K562 (cell line): ENCODE results near the gene NOTO. TPM values are rescaled to one million over a fixed set of nuclear protein-coding genes. Genes with fewer than 3 reads are reported as not detected.

ENCODE experiments used
- EGR1 ChIP-seq: fragments of 450-650 bp; conservative IDR thresholded peaks from 2 replicates; pipeline ENCODE4 v1.6.1; 2017; ENCODE audit warnings: mild to moderate bottlenecking
- GABPA ChIP-seq: fragments of 200-800 bp; sonication (Bioruptor generic); conservative IDR thresholded peaks from 2 replicates; pipeline ENCODE4 v1.6.1; 2016; ENCODE audit warnings: low read depth, missing genetic modification characterization, missing compliant biosample characterization
- HCFC1 ChIP-seq: IDR thresholded peaks from 2 replicates; pipeline ENCODE4 v1.6.1; 2012; ENCODE audit warnings: low read depth, low read length, improper control_type of control experiment
- MAZ ChIP-seq, 2 experiments: fragments of 450-650 bp in 1 of 2; sonication (generic) in 1 of 2; formaldehyde crosslinking; IDR thresholded peaks in 1 of 2; conservative IDR thresholded peaks in 1 of 2; 2 replicates each; pipeline versions ENCODE4 v1.4.0 to v1.5.0; 2020; ENCODE audit warnings: mild to moderate bottlenecking in 1 of 2, missing genetic modification reagents in 1 of 2
- NFIC ChIP-seq: fragments of 450-650 bp; IDR thresholded peaks from 2 replicates; pipeline ENCODE4 v1.6.1; 2017; ENCODE audit warnings: mild to moderate bottlenecking, inconsistent platforms
- NR2C2 ChIP-seq, 2 experiments: fragments of 200-800 bp in 1 of 2; sonication (Bioruptor generic) in 1 of 2; sonication (generic) in 1 of 2; formaldehyde crosslinking in 1 of 2; IDR thresholded peaks; 2 replicates each; pipeline versions ENCODE4 v1.6.1 to v1.8.0; 2016 to 2022; ENCODE audit warnings: mild to moderate bottlenecking in 1 of 2, missing compliant biosample characterization in 1 of 2, missing genetic modification characterization in 1 of 2, missing genetic modification reagents in 1 of 2
- SAFB ChIP-seq: fragments of 200-400 bp; formaldehyde crosslinking; IDR thresholded peaks from 2 replicates; pipeline ENCODE4 v1.6.1; 2017; ENCODE audit warnings: low read depth, low read length, borderline replicate concordance
- SAP30 ChIP-seq: fragments of 200-600 bp; sonication (generic); IDR thresholded peaks from 2 replicates; pipeline ENCODE4 v1.6.1; 2012; ENCODE audit warnings: borderline replicate concordance, low read depth, mild to moderate bottlenecking, moderate library complexity, low read length, control low read depth, inconsistent platforms; ENCODE audit not compliant: insufficient read depth, poor library complexity, severe bottlenecking
- SMARCA4 ChIP-seq: fragments of 450-650 bp; IDR thresholded peaks from 2 replicates; pipeline ENCODE4 v1.6.1; 2016
- ZFX ChIP-seq: sonication (generic); formaldehyde crosslinking; IDR thresholded peaks from 2 replicates; pipeline ENCODE4 v1.8.0; 2022; ENCODE audit warnings: mild to moderate bottlenecking, missing genetic modification reagents, moderate library complexity
- ZNF12 ChIP-seq: sonication (generic); formaldehyde crosslinking; IDR thresholded peaks from 2 replicates; pipeline ENCODE4 v1.4.0; 2020; ENCODE audit warnings: mild to moderate bottlenecking, missing genetic modification reagents
- polyA plus RNA-seq, 8 experiments: library from polyadenylated mRNA; depleted of rRNA in 4 of 8; stranded (reverse) in 5 of 8; unstranded in 3 of 8; fragments of >200 nt; fragmentation: Nextera tagmentation in 2 of 8; fragmentation: Illumina TruSeq in 1 of 8; extraction: Ambion mirVana in 2 of 8; extraction: Trizol in 1 of 8; gene quantifications; 2 replicates each; pipeline versions ENCODE4 v1.2.1 to v1.2.3, GENCODE V29; 2011 to 2014; ENCODE audit warnings: inconsistent platforms in 1 of 8, missing spikeins in 1 of 8
- total RNA-seq, 7 experiments: library from RNA; depleted of rRNA in 6 of 7; stranded (reverse); fragments of >200 nt in 6 of 7; fragmentation: Illumina TruSeq in 2 of 7; extraction: Trizol in 2 of 7; gene quantifications; 2 replicates each; pipeline versions ENCODE4 v1.2.1 to v1.2.3, GENCODE V29; 2011 to 2021; ENCODE audit warnings: low replicate concordance in 1 of 7
- TF ChIP-seq, protein P1 (sequence below): fragments of 200-600 bp; sonication (generic); IDR thresholded peaks from one replicate; pipeline ENCODE4 v1.6.1; 2012; ENCODE audit warnings: mild to moderate bottlenecking, low read depth, low read length, inconsistent platforms
- TF ChIP-seq, protein P2 (sequence below): sonication (generic); formaldehyde crosslinking; IDR thresholded peaks from 2 replicates; pipeline ENCODE4 v1.4.0; 2020; ENCODE audit warnings: mild to moderate bottlenecking, missing genetic modification reagents

The NOTO gene
- total and polyA plus RNA-seq, 9 of the 15 experiments (the other 6 are each of a cell fraction or from before 2014, with no cell fraction given) = not detected

DNA sequence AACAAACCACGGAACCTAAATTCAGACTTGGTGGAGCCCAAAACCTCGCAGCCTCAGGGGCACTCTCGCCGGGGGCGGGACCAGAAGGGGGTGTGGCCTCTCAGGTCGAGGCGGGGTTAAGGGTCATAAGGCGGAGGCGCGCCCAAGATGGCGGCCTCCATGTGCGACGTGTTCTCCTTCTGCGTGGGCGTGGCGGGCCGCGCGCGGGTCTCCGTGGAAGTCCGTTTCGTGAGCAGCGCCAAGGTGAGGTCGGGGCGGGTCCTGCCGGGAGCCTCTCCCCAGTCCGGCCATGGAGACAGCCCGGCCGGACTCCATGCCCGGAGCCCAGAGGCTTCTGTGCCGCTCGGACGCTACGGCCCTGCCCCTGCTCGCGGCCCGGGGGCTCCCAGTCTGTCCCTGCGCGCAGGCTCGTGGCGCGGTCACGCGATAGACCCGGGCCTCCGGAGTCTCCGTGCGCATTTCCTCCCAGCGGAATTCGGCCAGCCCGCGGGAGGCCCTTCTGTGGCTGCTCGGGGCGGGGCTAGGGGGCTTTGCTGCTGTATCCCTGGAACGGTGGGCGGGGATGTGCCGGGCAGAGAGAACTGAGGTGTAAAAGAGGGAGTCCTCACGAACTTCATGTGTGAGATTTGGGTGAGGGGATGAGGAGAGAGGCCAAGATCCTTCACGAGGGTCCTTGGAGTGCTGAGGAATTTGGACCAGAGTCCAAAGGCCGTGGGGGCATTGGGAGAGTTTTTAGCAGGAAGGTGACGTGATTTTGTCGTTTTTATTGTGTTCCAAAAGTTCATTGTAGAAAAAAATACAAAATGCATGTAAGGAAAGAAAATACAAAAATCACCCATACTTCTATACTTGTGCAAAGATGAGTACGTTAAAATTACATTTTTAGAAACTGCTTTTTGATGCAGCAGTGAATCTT, 12.0 kb downstream of the NOTO start, which contains the start of gene SMYD5 (continued):
- TF ChIP-seq, protein P1, sequence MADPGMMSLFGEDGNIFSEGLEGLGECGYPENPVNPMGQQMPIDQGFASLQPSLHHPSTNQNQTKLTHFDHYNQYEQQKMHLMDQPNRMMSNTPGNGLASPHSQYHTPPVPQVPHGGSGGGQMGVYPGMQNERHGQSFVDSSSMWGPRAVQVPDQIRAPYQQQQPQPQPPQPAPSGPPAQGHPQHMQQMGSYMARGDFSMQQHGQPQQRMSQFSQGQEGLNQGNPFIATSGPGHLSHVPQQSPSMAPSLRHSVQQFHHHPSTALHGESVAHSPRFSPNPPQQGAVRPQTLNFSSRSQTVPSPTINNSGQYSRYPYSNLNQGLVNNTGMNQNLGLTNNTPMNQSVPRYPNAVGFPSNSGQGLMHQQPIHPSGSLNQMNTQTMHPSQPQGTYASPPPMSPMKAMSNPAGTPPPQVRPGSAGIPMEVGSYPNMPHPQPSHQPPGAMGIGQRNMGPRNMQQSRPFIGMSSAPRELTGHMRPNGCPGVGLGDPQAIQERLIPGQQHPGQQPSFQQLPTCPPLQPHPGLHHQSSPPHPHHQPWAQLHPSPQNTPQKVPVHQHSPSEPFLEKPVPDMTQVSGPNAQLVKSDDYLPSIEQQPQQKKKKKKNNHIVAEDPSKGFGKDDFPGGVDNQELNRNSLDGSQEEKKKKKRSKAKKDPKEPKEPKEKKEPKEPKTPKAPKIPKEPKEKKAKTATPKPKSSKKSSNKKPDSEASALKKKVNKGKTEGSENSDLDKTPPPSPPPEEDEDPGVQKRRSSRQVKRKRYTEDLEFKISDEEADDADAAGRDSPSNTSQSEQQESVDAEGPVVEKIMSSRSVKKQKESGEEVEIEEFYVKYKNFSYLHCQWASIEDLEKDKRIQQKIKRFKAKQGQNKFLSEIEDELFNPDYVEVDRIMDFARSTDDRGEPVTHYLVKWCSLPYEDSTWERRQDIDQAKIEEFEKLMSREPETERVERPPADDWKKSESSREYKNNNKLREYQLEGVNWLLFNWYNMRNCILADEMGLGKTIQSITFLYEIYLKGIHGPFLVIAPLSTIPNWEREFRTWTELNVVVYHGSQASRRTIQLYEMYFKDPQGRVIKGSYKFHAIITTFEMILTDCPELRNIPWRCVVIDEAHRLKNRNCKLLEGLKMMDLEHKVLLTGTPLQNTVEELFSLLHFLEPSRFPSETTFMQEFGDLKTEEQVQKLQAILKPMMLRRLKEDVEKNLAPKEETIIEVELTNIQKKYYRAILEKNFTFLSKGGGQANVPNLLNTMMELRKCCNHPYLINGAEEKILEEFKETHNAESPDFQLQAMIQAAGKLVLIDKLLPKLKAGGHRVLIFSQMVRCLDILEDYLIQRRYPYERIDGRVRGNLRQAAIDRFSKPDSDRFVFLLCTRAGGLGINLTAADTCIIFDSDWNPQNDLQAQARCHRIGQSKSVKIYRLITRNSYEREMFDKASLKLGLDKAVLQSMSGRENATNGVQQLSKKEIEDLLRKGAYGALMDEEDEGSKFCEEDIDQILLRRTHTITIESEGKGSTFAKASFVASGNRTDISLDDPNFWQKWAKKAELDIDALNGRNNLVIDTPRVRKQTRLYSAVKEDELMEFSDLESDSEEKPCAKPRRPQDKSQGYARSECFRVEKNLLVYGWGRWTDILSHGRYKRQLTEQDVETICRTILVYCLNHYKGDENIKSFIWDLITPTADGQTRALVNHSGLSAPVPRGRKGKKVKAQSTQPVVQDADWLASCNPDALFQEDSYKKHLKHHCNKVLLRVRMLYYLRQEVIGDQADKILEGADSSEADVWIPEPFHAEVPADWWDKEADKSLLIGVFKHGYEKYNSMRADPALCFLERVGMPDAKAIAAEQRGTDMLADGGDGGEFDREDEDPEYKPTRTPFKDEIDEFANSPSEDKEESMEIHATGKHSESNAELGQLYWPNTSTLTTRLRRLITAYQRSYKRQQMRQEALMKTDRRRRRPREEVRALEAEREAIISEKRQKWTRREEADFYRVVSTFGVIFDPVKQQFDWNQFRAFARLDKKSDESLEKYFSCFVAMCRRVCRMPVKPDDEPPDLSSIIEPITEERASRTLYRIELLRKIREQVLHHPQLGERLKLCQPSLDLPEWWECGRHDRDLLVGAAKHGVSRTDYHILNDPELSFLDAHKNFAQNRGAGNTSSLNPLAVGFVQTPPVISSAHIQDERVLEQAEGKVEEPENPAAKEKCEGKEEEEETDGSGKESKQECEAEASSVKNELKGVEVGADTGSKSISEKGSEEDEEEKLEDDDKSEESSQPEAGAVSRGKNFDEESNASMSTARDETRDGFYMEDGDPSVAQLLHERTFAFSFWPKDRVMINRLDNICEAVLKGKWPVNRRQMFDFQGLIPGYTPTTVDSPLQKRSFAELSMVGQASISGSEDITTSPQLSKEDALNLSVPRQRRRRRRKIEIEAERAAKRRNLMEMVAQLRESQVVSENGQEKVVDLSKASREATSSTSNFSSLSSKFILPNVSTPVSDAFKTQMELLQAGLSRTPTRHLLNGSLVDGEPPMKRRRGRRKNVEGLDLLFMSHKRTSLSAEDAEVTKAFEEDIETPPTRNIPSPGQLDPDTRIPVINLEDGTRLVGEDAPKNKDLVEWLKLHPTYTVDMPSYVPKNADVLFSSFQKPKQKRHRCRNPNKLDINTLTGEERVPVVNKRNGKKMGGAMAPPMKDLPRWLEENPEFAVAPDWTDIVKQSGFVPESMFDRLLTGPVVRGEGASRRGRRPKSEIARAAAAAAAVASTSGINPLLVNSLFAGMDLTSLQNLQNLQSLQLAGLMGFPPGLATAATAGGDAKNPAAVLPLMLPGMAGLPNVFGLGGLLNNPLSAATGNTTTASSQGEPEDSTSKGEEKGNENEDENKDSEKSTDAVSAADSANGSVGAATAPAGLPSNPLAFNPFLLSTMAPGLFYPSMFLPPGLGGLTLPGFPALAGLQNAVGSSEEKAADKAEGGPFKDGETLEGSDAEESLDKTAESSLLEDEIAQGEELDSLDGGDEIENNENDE = no peak
- TF ChIP-seq EGR1 (peak; percentile 99), GABPA (no peak), SAP30 (peak; percentile 100), HCFC1 (peak; percentile 76), ZNF12 (CRISPR knock-in tag) (peak; percentile 54; the same call in 1 of the 2 replicates), ZFX (CRISPR knock-in tag) (peak; percentile 77), SMARCA4 (no peak), MAZ (CRISPR knock-in tag; conservative IDR thresholded peaks at IDR 0.05 in 1 of 2, IDR thresholded peaks at IDR 0.05 in 1 of 2) (peak in 1 of 2 experiments; percentile 65; a peak in 3 of 4 replicates), SAFB (peak; percentile 95), NR2C2 (CRISPR knock-in tag; IDR thresholded peaks at IDR 0.05) (peak; percentile 98), NR2C2 (tag; IDR thresholded peaks at IDR 0.05) (peak; percentile 100), NFIC (no peak; the same call in 1 of the 2 replicates)
- TF ChIP-seq, protein P2, sequence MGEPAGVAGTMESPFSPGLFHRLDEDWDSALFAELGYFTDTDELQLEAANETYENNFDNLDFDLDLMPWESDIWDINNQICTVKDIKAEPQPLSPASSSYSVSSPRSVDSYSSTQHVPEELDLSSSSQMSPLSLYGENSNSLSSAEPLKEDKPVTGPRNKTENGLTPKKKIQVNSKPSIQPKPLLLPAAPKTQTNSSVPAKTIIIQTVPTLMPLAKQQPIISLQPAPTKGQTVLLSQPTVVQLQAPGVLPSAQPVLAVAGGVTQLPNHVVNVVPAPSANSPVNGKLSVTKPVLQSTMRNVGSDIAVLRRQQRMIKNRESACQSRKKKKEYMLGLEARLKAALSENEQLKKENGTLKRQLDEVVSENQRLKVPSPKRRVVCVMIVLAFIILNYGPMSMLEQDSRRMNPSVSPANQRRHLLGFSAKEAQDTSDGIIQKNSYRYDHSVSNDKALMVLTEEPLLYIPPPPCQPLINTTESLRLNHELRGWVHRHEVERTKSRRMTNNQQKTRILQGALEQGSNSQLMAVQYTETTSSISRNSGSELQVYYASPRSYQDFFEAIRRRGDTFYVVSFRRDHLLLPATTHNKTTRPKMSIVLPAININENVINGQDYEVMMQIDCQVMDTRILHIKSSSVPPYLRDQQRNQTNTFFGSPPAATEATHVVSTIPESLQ (CRISPR knock-in tag) = 0 out of 2 replicates have a peak, but pooled peaks have one; percentile 67
